GM18520 (cell line): ENCODE measurements around the gene TBL3.
A peak's percentile ranks its signal among the peaks of the same experiment; 100 is the strongest.
"Not testable (repeated sequence)": the region's sequence is repeated elsewhere in the genome, so short reads cannot be mapped to it uniquely, and the experiment has no call there.

Experiments used
- ATAC-seq: cut with Tn5 transposase; IDR thresholded peaks from one replicate; pipeline ENCODE4 v1.9.1; 2021; ENCODE audit not compliant: unreplicated experiment

Gene TBL3

DNA sequence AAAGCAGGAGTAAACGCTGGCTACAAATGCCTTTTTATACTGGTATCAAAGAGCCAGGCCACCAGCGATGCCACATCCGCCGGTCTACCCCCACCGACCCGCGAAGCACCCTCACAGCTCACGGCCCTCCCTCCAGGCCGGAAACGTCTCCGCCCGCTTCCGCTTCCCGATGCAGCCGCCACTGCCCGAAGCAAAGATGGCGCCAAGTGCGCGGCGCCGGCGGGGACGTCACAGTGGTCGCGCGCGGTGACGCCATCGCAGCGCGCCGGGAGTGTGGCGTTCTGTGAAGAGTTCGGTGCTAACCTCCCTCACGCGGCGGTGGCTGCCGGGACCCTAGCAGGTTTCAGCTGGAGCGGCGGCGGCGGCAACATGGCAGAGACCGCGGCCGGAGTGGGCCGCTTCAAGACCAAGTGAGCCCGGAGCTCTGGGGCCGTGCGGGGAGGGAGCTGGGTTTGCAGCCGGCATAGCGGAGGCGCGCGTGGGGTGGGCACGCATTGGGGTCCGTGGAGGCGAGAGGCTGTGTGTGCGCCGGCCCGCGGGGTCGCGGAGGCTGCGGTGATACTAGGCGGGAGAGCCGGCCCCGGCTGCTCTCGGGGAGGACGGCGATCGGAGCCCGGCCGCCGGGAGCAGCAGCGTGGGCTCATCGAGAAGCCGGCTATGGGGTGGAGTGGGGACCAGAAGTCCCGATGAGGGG, at the start of gene TBL3:
Gene TBL3 (plus strand): TSS at position 258 of the 694 bp plus-strand sequence. CDS start 112 bp downstream, at position 370.
- ATAC-seq: peak; percentile 75

DNA sequence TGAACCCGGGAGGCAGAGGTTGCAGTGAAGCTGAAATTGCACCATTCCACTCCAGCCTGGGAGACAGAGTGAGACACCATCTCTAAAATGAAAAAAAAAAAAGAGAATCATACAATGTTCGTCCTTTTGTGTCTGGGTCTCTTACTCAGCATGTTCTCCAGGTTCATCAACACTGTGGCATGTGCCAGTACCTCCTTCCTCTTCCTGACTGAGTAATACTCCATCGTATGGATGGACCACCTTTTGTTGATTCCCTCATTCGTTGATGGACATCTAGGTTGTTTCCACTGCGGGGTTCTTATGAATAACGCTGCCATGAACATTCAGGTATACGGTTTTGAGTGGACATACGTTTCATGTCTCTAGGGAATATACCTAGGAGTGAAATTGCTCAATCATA, 49.5 kb upstream of the TBL3 start:
- no peak for ATAC-seq

DNA sequence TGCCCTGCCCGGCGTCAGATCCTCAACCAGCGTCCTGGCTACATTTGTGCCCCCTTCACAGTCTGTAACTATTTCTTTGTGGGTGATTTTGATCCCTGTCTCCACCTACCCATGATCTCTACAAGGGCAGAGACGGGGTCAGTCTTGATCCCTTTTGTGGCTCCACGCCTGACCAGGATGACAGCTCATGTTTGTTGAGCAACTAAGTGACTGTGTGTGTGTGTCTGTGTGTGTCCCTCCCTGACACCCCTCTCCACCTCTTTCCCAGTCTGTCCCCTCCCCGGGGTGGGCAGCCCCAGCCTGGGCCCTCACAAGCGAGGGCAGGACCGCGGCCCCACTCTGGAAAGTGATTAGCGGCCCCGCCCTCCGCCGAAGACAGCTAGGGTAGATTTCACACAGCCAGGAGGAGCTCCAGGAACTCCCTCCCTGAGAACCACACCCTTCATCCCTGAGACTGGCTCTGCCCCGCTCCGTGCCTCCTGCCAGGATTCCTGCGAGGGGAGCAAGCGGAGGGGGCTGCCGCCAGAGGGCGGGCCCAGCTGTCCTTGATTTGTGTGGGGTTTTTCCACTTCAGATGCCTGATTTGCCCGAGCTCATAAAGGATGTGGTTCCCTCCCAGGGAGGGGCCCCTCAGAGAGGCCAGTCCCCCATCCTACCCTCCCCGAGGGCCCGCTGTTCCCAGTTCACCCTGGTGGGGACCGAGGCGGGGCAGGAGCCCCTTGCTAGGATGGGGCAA, 48.4 kb upstream of the TBL3 start:
- no peak for ATAC-seq

DNA sequence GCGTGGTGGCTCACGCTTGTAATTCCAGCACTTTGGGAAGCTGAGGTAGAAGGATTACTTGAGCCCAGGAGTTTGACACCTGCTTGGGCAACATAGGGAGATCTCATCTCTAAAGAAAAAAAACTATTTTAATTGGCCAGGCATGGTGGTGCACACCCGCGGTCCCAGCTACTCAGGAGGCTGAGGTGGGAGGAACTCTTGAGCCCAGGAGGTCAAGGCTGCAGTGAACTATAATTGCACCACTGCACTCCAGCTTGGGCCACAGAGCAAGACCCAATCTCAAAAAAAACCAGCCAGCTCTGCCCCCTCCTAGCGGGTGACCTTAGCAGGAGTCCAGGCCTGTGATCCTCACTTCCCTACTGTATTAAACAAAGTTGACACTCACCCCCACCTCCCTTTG, 47.8 kb upstream of the TBL3 start:
- no peak for ATAC-seq

DNA sequence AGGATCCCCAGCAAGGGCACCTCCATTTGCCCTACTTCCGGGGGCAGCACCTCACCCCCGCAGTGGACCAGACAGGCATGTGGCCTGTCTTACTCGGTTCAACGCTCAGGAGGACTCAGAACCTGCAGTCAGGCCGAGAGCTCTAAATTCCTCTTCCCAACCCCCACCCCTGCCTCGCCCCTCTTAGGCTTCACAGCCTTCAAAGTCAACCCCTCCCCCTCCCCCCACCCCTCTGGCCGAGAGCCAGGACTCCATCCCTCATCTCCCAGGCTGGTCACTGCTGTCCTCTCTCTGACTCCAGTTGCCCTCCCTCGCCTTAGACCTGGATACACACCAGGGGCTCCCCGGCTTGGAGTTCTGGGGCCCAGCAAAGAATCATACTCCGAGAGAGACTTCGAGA, 45.6 kb upstream of the TBL3 start:
- no peak for ATAC-seq

DNA sequence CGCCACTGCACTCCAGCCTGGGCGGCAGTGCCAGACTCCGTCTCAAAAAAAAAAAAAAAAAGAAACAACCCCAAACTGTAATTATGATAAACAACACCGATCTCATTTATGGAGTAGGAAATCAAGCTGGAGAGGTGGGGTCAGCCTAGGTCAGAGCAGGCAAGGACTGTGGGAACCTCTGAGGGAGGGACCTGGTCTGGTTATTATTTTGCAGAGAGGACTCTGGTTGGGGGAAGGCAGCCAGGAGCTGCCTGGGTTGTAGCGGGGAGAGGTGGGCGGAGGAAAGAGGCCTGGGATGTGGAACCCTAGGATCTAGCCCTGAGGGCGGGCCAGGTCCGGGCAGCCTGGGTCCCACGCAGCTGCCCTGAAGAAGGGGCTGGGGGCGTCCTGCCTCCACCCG, 42.7 kb upstream of the TBL3 start:
- ATAC-seq: no peak

DNA sequence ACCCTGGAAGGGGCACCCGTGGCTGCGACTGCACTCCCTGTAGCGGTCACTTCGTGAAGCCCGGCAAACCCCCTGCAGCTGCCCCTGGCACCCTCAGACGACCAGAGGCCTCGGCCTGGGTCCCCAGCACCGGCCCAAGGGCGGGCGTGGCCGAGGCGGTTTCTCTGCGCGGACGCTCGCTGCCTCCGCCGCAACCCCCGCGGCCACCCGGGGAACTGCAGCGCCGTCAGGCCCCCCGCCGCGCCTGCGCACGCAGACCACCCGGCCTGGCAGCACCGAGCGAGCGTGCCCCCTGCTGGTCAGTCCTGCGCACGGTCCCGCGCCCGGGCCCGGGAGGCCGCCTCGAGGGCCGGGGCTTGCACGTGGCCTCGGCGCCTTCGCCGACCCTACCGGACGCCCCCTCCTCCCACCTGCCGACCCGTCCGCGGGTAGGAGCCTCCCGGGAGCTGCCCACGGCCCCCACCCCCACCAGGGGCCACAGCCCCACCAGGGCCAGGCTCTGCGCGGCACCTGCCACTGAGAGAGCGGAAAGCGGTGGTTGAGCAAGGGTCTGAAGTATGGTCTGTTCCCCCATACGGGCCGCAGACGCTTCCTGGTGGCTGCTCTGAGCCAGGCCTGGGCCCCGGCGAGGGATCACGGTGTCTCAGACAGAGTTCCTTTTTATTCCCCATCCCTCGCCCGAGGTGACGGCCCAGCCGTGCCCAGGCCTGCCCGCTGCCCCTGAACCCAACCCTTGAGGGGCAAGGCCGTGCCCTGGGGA, 42.1 kb upstream of the TBL3 start:
- ATAC-seq: peak; percentile 72

DNA sequence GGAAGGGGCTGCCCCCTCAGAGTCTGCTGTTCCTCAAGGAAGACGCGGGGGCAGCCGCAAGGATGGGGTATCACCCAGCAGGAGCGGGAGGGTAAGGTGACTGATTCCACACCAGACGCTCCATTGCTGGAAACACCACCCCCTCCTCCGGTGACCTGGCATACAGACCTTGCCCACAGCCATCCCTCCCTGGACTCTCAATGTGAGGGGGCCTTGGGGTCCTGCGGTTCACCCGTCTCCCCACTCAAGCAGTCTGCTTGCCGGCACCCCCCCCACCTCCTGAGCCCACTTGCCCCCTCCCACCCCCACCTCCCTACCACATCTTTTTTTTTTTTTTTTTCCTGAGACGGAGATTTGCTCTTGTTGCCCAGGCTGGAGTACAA, 41.5 kb upstream of the TBL3 start:
- ATAC-seq: no peak

DNA sequence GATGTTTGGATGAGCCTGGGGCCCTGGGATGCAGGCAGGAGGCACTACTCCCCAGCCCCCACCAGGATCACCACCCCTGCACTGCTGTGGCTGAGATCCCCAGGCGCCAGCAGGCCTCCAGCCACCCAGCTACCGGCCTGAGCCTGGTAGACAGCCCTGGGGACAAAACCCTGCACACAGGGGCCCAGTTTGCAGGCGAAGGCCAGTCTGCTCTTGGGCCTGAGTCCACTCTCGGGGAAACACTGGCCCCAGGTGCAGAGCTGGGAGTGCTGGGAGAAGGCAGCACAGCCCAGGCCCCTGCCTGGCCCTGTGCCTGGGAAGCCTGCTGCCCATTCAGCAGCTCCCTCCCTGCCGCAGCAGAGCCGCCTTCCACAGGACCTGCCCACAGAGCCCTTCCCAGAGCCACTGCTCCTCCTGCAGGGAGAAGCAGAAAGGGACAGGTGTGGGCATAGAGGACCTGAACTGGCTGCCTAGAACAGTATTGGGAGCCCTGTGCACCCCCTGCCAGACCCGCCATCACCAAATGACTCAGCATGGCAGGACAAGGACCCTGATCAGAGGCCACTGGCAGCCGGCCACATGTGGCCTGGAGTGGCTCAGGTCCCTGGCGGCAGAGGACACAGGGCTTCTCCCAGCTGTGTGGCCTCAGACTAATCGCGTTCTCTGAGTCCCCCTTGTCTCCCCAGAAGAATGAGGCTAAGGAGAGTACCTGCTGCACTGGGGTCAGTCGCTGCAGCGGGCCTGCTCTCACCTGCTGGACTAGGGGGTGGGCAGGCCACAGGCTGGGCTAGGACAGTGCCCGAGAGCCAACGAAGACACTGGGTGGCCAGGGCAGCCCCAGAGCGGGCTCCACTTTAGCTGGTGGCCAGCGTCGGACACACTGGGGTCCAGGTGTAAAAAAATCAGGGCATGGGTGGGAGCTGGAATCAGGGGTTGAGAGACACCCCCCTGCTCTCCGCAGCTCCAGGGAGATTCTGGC, 39.5 kb upstream of the TBL3 start:
- no peak for ATAC-seq

DNA sequence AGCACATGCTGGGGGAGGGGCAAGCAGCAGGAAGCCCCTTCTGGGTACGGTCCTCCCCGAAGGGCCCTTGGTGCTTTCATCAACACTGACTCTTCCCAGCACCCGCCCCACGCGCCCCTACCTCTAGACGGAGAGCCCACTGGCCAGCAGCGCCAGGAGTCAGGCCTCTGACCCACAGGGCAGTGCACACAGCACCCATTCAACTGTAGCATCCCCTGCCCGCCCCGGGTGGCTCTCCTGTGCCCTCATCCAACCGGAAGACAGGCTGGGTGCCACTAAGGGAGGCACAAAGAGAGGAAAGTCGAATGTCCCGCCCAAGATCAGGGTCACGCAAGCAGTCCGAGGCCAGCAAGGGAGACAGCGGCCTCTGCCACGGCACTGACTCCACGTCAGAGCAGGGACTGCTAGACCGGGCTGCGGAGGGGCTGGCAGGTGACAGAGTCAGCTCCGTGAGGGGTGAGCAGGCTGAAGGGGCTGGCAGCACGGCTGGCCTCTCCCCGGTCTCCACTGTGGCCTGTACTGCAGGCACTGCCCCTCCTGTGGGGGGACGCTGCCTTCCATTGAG, 38.7 kb upstream of the TBL3 start:
- no peak for ATAC-seq

DNA sequence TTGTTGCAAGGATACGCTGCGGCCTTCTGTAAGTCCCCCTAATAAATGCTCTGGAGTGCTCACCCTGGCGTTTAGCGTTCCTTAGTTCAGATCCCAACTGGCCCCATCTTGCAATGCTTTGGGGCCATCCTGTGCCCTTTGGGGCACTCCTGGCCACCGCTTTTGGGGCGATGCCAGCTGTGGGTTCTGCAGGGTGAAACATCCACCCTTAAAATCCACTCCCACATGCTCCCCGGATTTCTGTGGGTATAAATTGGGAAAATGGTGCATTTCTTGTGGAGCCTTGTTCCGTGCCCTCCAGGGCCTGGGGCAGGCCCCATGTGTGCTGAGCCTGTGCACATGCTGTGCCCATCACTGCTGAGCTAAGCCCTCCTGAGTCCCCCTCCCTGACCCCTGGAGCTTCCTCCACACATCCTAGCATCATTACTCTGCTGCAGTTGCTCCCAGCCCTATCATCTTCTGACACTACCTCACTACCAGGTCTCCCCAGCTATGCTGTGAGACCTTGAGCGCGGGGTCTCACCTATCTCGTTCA, 34.8 kb upstream of the TBL3 start:
- ATAC-seq: no peak

DNA sequence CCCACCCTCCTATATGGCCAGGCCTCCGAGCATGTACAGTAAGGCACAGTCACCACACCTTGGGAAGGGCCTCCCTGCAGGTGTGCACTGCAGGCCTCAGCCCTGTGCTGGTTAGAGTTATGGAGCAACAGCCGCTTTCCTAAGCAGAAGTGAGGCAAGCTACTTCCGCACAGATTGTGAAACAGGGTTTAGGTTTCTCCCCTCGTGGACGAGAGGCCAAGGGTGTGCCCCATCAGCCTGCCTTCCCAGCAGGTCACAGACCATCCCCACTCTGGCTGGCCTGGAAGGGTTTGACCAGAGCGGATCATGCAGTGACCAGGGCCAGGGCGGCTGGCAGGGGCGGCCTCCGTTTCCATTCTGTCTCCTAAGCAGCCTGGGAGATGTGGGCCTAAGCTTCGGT, 33.5 kb upstream of the TBL3 start:
- ATAC-seq: no peak

DNA sequence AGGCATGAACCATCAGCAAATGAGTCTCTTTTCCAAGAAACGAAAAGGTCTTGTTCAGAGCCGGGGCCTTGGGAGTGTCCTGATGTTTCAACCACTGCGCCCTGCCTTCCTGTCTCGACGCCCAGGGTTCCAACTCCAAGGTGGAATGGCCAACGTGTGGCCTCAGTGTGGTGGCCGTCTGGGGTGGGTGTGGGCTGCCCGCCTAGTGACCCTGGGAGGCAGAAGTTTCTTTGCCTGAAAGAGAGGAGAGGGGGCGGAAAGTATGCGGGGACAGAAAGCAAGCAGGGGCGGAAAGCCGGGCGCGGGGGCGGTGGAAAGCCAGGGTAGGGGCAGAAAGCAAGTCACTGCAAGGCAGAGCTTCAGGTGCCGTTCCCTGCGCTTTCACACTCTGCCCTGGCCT, 32.9 kb upstream of the TBL3 start:
- no peak for ATAC-seq

DNA sequence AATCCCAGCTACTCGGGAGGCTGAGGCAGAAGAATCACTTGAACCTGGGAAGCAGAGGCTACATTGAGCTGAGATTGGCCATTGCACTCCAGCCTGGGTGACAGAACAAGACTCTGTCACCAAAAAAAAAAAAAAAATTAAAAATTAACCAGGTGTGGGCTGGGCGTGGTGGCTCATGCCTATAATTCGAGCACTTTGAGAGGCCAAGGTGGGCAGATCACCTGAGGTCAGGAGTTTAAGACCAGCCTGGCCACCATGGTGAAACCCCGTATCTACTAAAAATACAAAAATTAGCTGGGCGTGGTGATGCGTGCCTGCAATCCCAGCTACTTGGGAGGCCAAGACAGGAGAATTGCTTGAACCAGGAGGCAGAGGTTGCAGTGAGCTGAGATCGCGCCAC, 32.0 kb upstream of the TBL3 start:
- not testable (repeated sequence) for ATAC-seq

DNA sequence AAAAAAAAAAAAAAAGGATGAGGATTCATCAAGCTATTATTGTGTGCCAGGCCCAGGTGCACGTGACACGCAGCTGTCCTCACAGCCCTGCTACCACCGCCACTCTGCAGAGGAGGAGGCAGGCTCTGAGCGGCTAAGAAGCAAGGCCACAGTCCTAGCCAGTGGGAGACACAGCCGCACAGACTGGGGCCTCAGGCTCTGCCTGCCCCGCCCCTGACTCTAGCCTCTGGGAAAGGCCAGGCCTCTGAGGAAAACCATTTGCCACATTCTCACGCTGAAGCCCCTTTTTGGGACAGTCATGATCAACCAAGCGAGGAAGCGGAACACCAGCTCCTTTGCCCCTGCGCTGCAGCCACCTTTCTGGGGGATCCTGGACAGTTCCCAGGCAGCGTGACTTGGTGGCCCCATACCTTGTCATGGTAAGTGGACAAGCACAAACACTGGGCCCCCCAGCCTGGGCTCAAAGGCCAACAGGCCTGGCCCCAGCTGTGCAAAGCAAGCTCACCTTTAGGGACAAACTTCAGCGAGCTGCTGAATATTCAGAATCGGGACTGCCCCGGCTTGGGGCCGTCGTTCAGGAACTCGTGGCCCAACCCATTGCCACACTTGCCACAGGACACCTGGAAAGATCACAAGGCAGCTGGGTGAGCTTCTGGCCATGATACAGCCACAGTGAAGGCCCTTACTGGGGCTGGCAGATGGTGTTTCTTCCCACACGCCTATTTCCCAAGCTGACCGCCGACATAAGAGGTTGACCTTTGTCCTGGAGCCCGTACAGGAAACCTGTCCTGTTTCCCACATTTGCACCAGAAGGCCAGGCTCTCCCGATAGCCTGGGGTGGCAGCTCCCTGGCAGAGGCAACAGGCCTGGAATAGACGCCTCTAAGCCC, 31.3 kb upstream of the TBL3 start:
- no peak for ATAC-seq

DNA sequence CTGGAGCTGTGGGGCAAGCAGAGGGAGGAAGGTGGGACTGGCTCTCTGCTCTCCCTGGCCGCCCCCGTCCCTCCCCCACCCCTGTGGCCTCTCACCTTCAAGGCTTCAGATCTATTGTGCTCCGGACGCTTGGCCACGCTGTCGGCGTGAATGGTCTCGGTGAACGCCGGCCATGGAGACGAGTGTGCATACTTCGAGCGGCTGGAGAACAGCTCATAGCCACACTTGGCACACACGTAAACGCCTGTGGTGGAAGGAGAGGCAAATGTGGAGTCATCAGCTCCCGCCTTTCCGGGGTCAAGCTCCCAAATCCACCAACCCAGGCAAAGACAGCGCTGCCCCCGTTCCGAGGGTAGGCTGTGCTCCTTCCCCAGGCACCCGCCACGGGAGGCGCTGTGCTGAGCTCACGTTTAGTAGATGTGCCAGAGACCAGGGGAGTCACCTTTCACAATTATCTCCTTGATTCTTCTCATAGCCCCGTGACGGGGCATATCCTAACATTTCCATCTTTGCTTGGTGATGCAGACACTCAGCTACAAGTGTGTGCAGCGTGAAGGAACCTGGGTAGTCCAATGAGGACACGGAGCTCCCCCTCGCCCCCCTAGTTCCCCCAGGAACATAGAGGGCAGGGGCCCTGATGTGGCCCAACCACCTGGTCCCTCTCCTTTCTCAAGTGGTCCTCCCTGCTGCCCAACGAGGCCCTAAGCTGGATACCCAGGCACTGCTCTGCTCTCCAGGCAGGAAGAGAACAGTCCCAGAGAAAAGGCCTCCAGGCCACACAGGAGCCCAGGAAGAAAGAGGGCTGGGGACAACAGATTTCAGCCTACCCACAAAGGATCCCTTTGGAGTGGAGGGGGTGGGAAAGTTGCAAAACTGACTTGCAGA, 30.4 kb upstream of the TBL3 start:
- ATAC-seq: no peak

DNA sequence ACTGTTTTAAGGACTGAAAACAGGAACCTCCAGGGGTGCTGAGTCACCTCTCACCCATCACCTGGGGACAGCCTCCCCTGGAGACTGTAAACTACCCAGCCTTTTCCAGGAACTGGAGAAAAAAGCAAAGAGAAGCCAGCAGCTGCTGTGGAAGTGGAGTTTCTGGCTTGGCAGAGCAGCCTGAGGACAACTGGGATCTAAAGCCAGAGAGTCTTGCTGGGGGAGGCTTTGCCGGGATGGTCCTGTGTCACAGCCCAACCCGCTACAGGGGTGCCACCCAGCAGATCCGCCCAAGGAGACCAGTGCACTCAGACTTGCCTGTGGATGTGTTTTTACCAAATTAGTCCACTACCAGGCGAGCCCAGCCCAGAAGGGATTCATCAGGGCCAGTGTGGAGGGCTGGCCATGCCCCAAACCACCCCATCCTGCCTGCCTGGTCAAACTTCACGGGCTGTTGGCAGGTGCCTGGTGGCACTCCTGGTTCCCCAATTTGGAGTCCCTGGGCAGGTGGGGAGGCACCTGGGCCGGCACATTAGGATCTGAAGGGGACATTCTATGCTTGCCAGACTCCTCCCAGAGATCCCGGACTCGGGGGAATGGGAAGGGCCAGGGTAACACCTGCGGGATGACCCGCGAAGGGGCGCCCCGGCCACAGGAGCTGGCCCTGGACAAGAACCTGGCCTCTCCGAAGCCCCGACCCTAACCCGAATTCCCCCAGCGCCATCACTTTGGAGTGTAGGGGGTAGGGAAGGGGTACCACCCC, 29.6 kb upstream of the TBL3 start:
- ATAC-seq: no peak
